BLaER1 treated with 17β-estradiol and CSF1 and Interleukin-3, amounts not matched to agents 10 nM and 100 nM (cell line): ENCODE results near the gene MED12L.

Experiments
- H3K27ac ChIP-seq, 11 experiments: shearing (Covaris generic); formaldehyde crosslinking; 2 replicates each; pipeline ENCODE4 v1.8.1; 2022
- H3K27me3 ChIP-seq, 11 experiments: shearing (Covaris generic); formaldehyde crosslinking; 2 replicates each; pipeline ENCODE4 v1.8.1; 2022
- H3K36me3 ChIP-seq, 11 experiments: shearing (Covaris generic); formaldehyde crosslinking; 2 replicates each; pipeline ENCODE4 v1.8.1; 2022
- H3K4me1 ChIP-seq, 10 experiments: shearing (Covaris generic); formaldehyde crosslinking; 2 replicates each; pipeline ENCODE4 v1.8.1; 2022
- H3K4me2 ChIP-seq, 11 experiments: shearing (Covaris generic); formaldehyde crosslinking; 2 replicates each; pipeline ENCODE4 v1.8.1; 2022
- H3K4me3 ChIP-seq, 10 experiments: shearing (Covaris generic); formaldehyde crosslinking; 2 replicates each; pipeline ENCODE4 v1.8.1; 2022
- H3K9ac ChIP-seq, 11 experiments: shearing (Covaris generic); formaldehyde crosslinking; 2 replicates each; pipeline ENCODE4 v1.8.1; 2022
- H3K9me3 ChIP-seq, 11 experiments: shearing (Covaris generic); formaldehyde crosslinking; replicated peaks in 1 of 11; 2 replicates each; pipeline ENCODE4 v1.8.1; 2022
- H4K20me1 ChIP-seq, 11 experiments: shearing (Covaris generic); formaldehyde crosslinking; 2 replicates each; pipeline ENCODE4 v1.8.1; 2022
- Cebpa-rat ChIP-seq, 11 experiments: shearing (Covaris generic); IDR thresholded peaks; 2 replicates each; pipeline ENCODE4 v1.8.1; 2022

MED12L gene

GRCh38 chr3:151171145-151171757 is 85.8 kb downstream of the MED12L start:
- Histone ChIP-seq H4K20me1 (no peaks in the 10 kb centered on the region), H3K9ac (peak overlapping the region in 10 of 11 experiments; percentile 70 to 88 (median 82); a peak in 21 of 22 replicates), H3K36me3 (no peaks in the 10 kb centered on the region), H3K4me2 (peak overlapping the region; percentile 75 to 97 (median 90)), H3K27ac (peak overlapping the region; percentile 71 to 99 (median 96); a peak in 21 of 22 replicates), H3K4me1 (peaks cover 53 to 72% (median 65%) of the 10 kb centered on the region in 10 experiments), H3K4me3 (peak overlapping the region in 8 of 10 experiments; percentile 15 to 49 (median 28); a peak in 13 of 20 replicates), H3K27me3 (no peaks in the 10 kb centered on the region), H3K9me3 (no peaks in the 10 kb centered on the region)
- peak in 8 of 11 experiments; percentile 50 to 90 (median 70); a peak in 13 of 22 replicates for TF ChIP-seq Cebpa-rat (IDR thresholded peaks at IDR 0.05)

GRCh38 chr3:151174351-151174750 is 88.9 kb downstream of the MED12L start:
- H3K9ac ChIP-seq = no peak overlapping the region
- peak overlapping the region in 8 of 11 experiments; percentile 22 to 99 (median 96); a peak in 15 of 22 replicates for H3K27ac ChIP-seq
- no peak for TF ChIP-seq Cebpa-rat (IDR thresholded peaks at IDR 0.05)
- no peaks in the 10 kb centered on the region for H3K27me3 ChIP-seq
- H3K4me3 ChIP-seq = no peak overlapping the region
- H3K4me2 ChIP-seq = peak overlapping the region in 9 of 11 experiments; percentile 16 to 97 (median 82); a peak in 14 of 22 replicates
- peaks cover 44 to 61% (median 52%) of the 10 kb centered on the region in 10 experiments for H3K4me1 ChIP-seq
- H3K9me3 ChIP-seq = no peaks in the 10 kb centered on the region
- H3K36me3 ChIP-seq = no peaks in the 10 kb centered on the region
- no peaks in the 10 kb centered on the region for H4K20me1 ChIP-seq

GRCh38 chr3:151175952-151176351 is 90.5 kb downstream of the MED12L start:
- no peak for TF ChIP-seq Cebpa-rat (IDR thresholded peaks at IDR 0.05)
- Histone ChIP-seq H3K4me3 (no peak overlapping the region), H3K4me2 (no peak overlapping the region), H3K9ac (no peak overlapping the region), H3K9me3 (no peaks in the 10 kb centered on the region), H3K27me3 (no peaks in the 10 kb centered on the region), H3K27ac (peak overlapping the region in 3 of 11 experiments; percentile 23 to 97 (median 33); a peak in 4 of 22 replicates), H4K20me1 (no peaks in the 10 kb centered on the region), H3K36me3 (no peaks in the 10 kb centered on the region), H3K4me1 (peaks cover 38 to 59% (median 50%) of the 10 kb centered on the region in 10 experiments)

- Histone ChIP-seq H3K4me2 (no peak overlapping the region), H3K9ac (no peak overlapping the region), H3K27ac (no peak overlapping the region), H4K20me1 (no peaks in the 10 kb centered on the region), H3K36me3 (no peaks in the 10 kb centered on the region), H3K4me1 (peaks cover 18 to 46% (median 38%) of the 10 kb centered on the region in 10 experiments), H3K27me3 (no peaks in the 10 kb centered on the region), H3K9me3 (no peaks in the 10 kb centered on the region), H3K4me3 (no peak overlapping the region)
- TF ChIP-seq Cebpa-rat (IDR thresholded peaks at IDR 0.05) = no peak
Measured at GRCh38 chr3:151178208-151178845, 92.9 kb downstream of the MED12L start.

GRCh38 chr3:151182349-151183079 is 97.0 kb downstream of the MED12L start:
- Histone ChIP-seq H3K36me3 (0 out of 22 replicates have a peak, but pooled peaks cover 0 to 7% (median 0%) of the 10 kb centered on the region in 11 experiments), H3K27me3 (no peaks in the 10 kb centered on the region), H3K27ac (peak overlapping the region in 7 of 11 experiments; percentile 41 to 71 (median 56); a peak in 12 of 22 replicates), H3K9me3 (no peaks in the 10 kb centered on the region), H4K20me1 (no peaks in the 10 kb centered on the region), H3K4me2 (peak overlapping the region in 7 of 11 experiments; percentile 7 to 70 (median 61); a peak in 11 of 22 replicates), H3K4me1 (peaks cover 15 to 36% (median 27%) of the 10 kb centered on the region in 10 experiments), H3K4me3 (no peak overlapping the region), H3K9ac (peak overlapping the region in 1 of 11 experiments; percentile 40; a peak in 2 of 22 replicates)
- no peak for TF ChIP-seq Cebpa-rat (IDR thresholded peaks at IDR 0.05)

GRCh38 chr3:151183265-151183671 is 97.8 kb downstream of the MED12L start:
- Histone ChIP-seq H3K36me3 (0 out of 22 replicates have a peak, but pooled peaks cover 0 to 7% (median 0%) of the 10 kb centered on the region in 11 experiments), H3K9me3 (no peaks in the 10 kb centered on the region), H3K4me1 (peaks cover 15 to 36% (median 27%) of the 10 kb centered on the region in 10 experiments), H3K27ac (peak overlapping the region in 7 of 11 experiments; percentile 41 to 71 (median 56); a peak in 14 of 22 replicates), H3K9ac (peak overlapping the region in 4 of 11 experiments; percentile 26 to 50 (median 42); a peak in 9 of 22 replicates), H3K4me2 (peak overlapping the region in 9 of 11 experiments; percentile 13 to 70 (median 48); a peak in 15 of 22 replicates), H4K20me1 (no peaks in the 10 kb centered on the region), H3K4me3 (no peak overlapping the region), H3K27me3 (no peaks in the 10 kb centered on the region)
- no peak for TF ChIP-seq Cebpa-rat (IDR thresholded peaks at IDR 0.05)

- Histone ChIP-seq H3K4me3 (no peak overlapping the region), H3K4me2 (no peak overlapping the region), H3K36me3 (peaks cover 0 to 40% (median 6%) of the 10 kb centered on the region in 11 experiments; a peak in 10 of 22 replicates), H3K27ac (no peak overlapping the region), H3K9me3 (no peaks in the 10 kb centered on the region), H3K9ac (no peak overlapping the region), H3K4me1 (no peaks in the 10 kb centered on the region), H3K27me3 (no peaks in the 10 kb centered on the region), H4K20me1 (no peaks in the 10 kb centered on the region)
- no peak for TF ChIP-seq Cebpa-rat (IDR thresholded peaks at IDR 0.05)
Measured at GRCh38 chr3:151191095-151191494, 105.6 kb downstream of the MED12L start.

- no peak overlapping the region for H3K27ac ChIP-seq
Measured at GRCh38 chr3:151192545-151192944, 107.1 kb downstream of the MED12L start.

More at GRCh38 chr3:151192545-151192944, 107.1 kb downstream of the MED12L start:
- peaks cover 0 to 33% (median 6%) of the 10 kb centered on the region in 11 experiments; a peak in 10 of 22 replicates for H3K36me3 ChIP-seq
- no peaks in the 10 kb centered on the region for H3K4me1 ChIP-seq
- no peak for TF ChIP-seq Cebpa-rat (IDR thresholded peaks at IDR 0.05)
- H3K9ac ChIP-seq = no peak overlapping the region
- no peaks in the 10 kb centered on the region for H3K27me3 ChIP-seq
- no peaks in the 10 kb centered on the region for H3K9me3 ChIP-seq
- H3K4me2 ChIP-seq = no peak overlapping the region
- no peaks in the 10 kb centered on the region for H4K20me1 ChIP-seq
- H3K4me3 ChIP-seq = no peak overlapping the region
